Measurements from ENCODE around the gene PRR18. TPM values are rescaled to one million over a fixed set of nuclear protein-coding genes. Genes with fewer than 3 reads are reported as not detected.

PRR18 gene
- total RNA-seq, 3 donors from 2014 or later (not counting 1 experiment from before 2014, with no cell fraction given) = not detected

- 98% methylated on average over 8 of the region's 8 CpGs for WGBS (ENCODE audit: insufficient coverage)
- Mint-ChIP-seq H3K27me3 (ENCODE audit: low read depth in 2 of 2) (peaks cover 3 to 15% of the 10 kb centered on the region in 2 donors), H3K4me3 (peak overlapping the region; percentile 33), H3K9me3 (no peaks in the 10 kb centered on the region), H3K36me3 (no peaks in the 10 kb centered on the region), H3K4me1 (peaks cover 15 to 17% of the 10 kb centered on the region in 2 donors), H3K27ac (peak overlapping the region in 1 of 2 donors; percentile 97)
- DNase-seq (no peak), ATAC-seq (no peak)
- Histone ChIP-seq H3K4me3 (ENCODE audit: low read length) (no peak overlapping the region), H3K9me3 (ENCODE audit: control insufficient read depth, insufficient read depth, low read length) (no peaks in the 10 kb centered on the region), H3K27ac (ENCODE audit: low read length) (no peak overlapping the region), H3K27me3 (ENCODE audit: control insufficient read depth, insufficient read depth, low read length) (no peaks in the 10 kb centered on the region), H3K4me1 (ENCODE audit: control insufficient read depth, insufficient read depth, low read length) (peaks cover 27% of the 10 kb centered on the region), H3K36me3 (ENCODE audit: control insufficient read depth, insufficient read depth, low read length) (peaks cover 2% of the 10 kb centered on the region)
- intact Hi-C loops (cut with micrococcal nuclease) = loop anchor here (5.0 kb wide), 1 partner anchor 87 kb away; no protein-coding TSS in a partner anchor
- TF ChIP-seq, protein P1, sequence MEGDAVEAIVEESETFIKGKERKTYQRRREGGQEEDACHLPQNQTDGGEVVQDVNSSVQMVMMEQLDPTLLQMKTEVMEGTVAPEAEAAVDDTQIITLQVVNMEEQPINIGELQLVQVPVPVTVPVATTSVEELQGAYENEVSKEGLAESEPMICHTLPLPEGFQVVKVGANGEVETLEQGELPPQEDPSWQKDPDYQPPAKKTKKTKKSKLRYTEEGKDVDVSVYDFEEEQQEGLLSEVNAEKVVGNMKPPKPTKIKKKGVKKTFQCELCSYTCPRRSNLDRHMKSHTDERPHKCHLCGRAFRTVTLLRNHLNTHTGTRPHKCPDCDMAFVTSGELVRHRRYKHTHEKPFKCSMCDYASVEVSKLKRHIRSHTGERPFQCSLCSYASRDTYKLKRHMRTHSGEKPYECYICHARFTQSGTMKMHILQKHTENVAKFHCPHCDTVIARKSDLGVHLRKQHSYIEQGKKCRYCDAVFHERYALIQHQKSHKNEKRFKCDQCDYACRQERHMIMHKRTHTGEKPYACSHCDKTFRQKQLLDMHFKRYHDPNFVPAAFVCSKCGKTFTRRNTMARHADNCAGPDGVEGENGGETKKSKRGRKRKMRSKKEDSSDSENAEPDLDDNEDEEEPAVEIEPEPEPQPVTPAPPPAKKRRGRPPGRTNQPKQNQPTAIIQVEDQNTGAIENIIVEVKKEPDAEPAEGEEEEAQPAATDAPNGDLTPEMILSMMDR (IDR thresholded peaks at IDR 0.05) = no peak
These were observed 36.0 kb upstream of the PRR18 start for GRCh38 chr6:166344240-166344639.

- no peaks in the 10 kb centered on the region for H3K9me3 ChIP-seq (ENCODE audit: control insufficient read depth, insufficient read depth, low read length)
- peaks cover 15 to 17% of the 10 kb centered on the region in 2 donors for H3K4me1 Mint-ChIP-seq
- no peaks in the 10 kb centered on the region for H3K27me3 ChIP-seq (ENCODE audit: control insufficient read depth, insufficient read depth, low read length)
- H3K36me3 ChIP-seq (ENCODE audit: control insufficient read depth, insufficient read depth, low read length) = peaks cover 3% of the 10 kb centered on the region
- H3K27me3 Mint-ChIP-seq (ENCODE audit: low read depth in 2 of 2) = peaks cover 3 to 13% of the 10 kb centered on the region in 2 donors
- peak overlapping the region; percentile 93 to 97 for H3K27ac Mint-ChIP-seq
- DNase-seq = no peak
- 0% methylated on average over 3 of the region's 3 CpGs for WGBS (ENCODE audit: insufficient coverage)
- peak overlapping the region; percentile 96 for H3K4me3 ChIP-seq (ENCODE audit: low read length)
- peaks cover 37% of the 10 kb centered on the region for H3K4me1 ChIP-seq (ENCODE audit: control insufficient read depth, insufficient read depth, low read length)
- intact Hi-C loops (cut with micrococcal nuclease) = loop anchor here (5.0 kb wide), 1 partner anchor 86 kb away; no protein-coding TSS in a partner anchor
- TF ChIP-seq, protein P1 (IDR thresholded peaks at IDR 0.05) = no peak
- no peaks in the 10 kb centered on the region for H3K36me3 Mint-ChIP-seq
- peak overlapping the region; percentile 97 for H3K4me3 Mint-ChIP-seq
- no peak for ATAC-seq
- peak overlapping the region; percentile 99 for H3K27ac ChIP-seq (ENCODE audit: low read length)
- H3K9me3 Mint-ChIP-seq = no peaks in the 10 kb centered on the region
These were observed 34.9 kb upstream of the PRR18 start for GRCh38 chr6:166343150-166343487.

GRCh38 chr6:166342349-166343149, 34.4 kb upstream of the PRR18 start, which contains the start of gene SFT2D1:
Gene SFT2D1 (minus strand): TSS chr6:166342545. CDS start chr6:166342481, 64 bp downstream.
- intact Hi-C loops (cut with micrococcal nuclease) = loop anchor here (5.0 kb wide), 1 partner anchor 85 kb away; no protein-coding TSS in a partner anchor
- Mint-ChIP-seq H3K27ac (peak within 1 kb of the TSS; percentile 93 to 97), H3K27me3 (ENCODE audit: low read depth in 2 of 2) (peaks cover 3 to 7% of the 10 kb centered on the region in 2 donors), H3K9me3 (no peaks in the 10 kb centered on the region), H3K4me1 (peaks cover 18 to 19% of the 10 kb centered on the region in 2 donors), H3K36me3 (peaks cover 1% of the 10 kb centered on the region), H3K4me3 (peak within 1 kb of the TSS; percentile 97)
- WGBS (ENCODE audit: insufficient coverage) = under 1% methylated on average over 73 of the region's 73 CpGs
- Histone ChIP-seq H3K36me3 (ENCODE audit: control insufficient read depth, insufficient read depth, low read length) (peaks cover 7% of the 10 kb centered on the region), H3K27me3 (ENCODE audit: control insufficient read depth, insufficient read depth, low read length) (no peaks in the 10 kb centered on the region), H3K4me1 (ENCODE audit: control insufficient read depth, insufficient read depth, low read length) (peaks cover 40% of the 10 kb centered on the region), H3K27ac (ENCODE audit: low read length) (peak within 1 kb of the TSS; percentile 99), H3K4me3 (ENCODE audit: low read length) (peak within 1 kb of the TSS; percentile 96), H3K9me3 (ENCODE audit: control insufficient read depth, insufficient read depth, low read length) (no peaks in the 10 kb centered on the region)
- TF ChIP-seq, protein P1 (IDR thresholded peaks at IDR 0.05) = no peak
- DNase-seq = peak; percentile 79 to 90
- peak; percentile 76 to 89 (median 86) for ATAC-seq
